ENCODE data around the gene CIC. TPM values are rescaled to one million over a fixed set of nuclear protein-coding genes. Genes with fewer than 3 reads are reported as not detected.

The CIC gene
- total RNA-seq, 6 experiments from 2014 or later, result 67.6 to 75.4 (median 73.7) TPM

DNA sequence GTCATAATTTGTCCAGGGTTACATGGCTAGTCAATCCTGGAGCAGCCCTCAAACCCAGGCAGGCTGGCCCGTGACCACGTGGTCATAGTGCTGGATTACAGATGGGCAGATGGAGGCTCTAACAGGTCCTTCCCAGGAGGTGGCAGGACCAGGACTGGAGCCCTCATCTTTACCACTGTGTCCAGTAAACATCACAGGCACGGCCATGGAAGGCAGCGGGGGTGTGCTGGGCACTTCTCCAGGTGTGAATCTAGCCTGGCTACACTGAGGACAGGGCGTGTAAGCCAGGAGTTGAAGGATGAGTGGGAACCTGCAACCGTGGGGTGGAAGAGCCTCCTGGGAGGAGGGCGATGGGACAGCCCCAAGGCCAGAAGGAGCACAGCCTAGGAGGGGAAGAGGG, 6.1 kb downstream of the CIC start:
- H3K4me3 Mint-ChIP-seq, result peak overlapping the region; percentile 69
- TF ChIP-seq, protein P1, sequence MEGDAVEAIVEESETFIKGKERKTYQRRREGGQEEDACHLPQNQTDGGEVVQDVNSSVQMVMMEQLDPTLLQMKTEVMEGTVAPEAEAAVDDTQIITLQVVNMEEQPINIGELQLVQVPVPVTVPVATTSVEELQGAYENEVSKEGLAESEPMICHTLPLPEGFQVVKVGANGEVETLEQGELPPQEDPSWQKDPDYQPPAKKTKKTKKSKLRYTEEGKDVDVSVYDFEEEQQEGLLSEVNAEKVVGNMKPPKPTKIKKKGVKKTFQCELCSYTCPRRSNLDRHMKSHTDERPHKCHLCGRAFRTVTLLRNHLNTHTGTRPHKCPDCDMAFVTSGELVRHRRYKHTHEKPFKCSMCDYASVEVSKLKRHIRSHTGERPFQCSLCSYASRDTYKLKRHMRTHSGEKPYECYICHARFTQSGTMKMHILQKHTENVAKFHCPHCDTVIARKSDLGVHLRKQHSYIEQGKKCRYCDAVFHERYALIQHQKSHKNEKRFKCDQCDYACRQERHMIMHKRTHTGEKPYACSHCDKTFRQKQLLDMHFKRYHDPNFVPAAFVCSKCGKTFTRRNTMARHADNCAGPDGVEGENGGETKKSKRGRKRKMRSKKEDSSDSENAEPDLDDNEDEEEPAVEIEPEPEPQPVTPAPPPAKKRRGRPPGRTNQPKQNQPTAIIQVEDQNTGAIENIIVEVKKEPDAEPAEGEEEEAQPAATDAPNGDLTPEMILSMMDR (IDR thresholded peaks at IDR 0.05), result no peak
- no peak for DNase-seq
- H3K27ac Mint-ChIP-seq, result peak overlapping the region; percentile 65
- peaks cover 12% of the 10 kb centered on the region for H3K27me3 Mint-ChIP-seq (ENCODE audit: insufficient read depth)
- no peaks in the 10 kb centered on the region for H3K9me3 Mint-ChIP-seq
- H3K4me1 Mint-ChIP-seq (ENCODE audit: low read depth), result peaks cover 67% of the 10 kb centered on the region
- peaks cover 25% of the 10 kb centered on the region for H3K36me3 Mint-ChIP-seq (ENCODE audit: low read depth)

DNA sequence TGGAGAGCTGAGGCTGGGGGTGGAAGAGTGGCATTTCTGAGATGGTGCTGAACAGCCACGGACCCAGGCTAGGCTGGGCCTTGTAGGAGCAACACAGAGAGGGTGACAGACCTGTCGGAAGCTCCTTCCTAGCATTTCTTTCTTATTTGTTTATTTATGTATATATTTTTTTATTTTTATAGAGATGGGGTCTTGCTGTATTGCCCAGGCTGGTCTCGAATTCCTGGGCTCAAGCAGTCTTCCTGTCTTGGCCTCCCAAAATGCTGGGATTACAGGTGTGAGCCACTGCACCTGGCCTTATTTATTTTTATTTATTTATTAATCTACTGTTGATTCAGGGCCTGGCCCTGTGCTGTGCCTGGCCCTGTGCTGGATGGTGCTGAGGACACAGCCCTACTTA, 6.5 kb downstream of the CIC start:
- Mint-ChIP-seq H3K9me3 (no peaks in the 10 kb centered on the region), H3K27ac (peak overlapping the region; percentile 65; the same call in 1 of the 2 replicates), H3K4me3 (peak overlapping the region; percentile 69; the same call in 1 of the 2 replicates), H3K36me3 (ENCODE audit: low read depth) (peaks cover 25% of the 10 kb centered on the region), H3K27me3 (ENCODE audit: insufficient read depth) (peaks cover 10% of the 10 kb centered on the region), H3K4me1 (ENCODE audit: low read depth) (peaks cover 63% of the 10 kb centered on the region)
- TF ChIP-seq, protein P1 (IDR thresholded peaks at IDR 0.05), result no peak
- DNase-seq, result no peak

DNA sequence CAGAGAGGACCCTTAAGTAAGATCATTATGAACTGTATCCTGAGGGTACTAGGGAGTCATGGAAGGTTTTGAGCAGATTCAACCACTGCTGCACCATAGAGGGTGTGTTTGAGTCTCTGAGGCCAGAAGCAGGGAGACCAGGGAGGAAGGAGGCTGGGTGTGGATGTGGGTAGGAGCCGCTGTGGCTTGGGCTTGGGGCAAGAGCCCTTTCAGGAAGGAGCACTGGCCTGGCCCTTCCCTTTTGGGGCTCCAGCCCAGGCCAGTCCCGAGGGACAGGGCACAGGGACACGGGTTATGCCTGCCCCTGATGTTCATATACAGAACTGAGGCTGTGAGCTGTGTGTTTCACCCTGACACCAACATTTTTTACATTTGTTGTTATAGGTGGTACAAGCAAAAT, 7.2 kb downstream of the CIC start:
- Mint-ChIP-seq H3K4me3 (peak overlapping the region; percentile 0; the same call in 1 of the 2 replicates), H3K27me3 (ENCODE audit: insufficient read depth) (peaks cover 8% of the 10 kb centered on the region), H3K27ac (peak overlapping the region; percentile 47), H3K9me3 (no peaks in the 10 kb centered on the region), H3K4me1 (ENCODE audit: low read depth) (peaks cover 55% of the 10 kb centered on the region), H3K36me3 (ENCODE audit: low read depth) (peaks cover 23% of the 10 kb centered on the region)
- DNase-seq, result no peak
- TF ChIP-seq, protein P1 (IDR thresholded peaks at IDR 0.05), result no peak

DNA sequence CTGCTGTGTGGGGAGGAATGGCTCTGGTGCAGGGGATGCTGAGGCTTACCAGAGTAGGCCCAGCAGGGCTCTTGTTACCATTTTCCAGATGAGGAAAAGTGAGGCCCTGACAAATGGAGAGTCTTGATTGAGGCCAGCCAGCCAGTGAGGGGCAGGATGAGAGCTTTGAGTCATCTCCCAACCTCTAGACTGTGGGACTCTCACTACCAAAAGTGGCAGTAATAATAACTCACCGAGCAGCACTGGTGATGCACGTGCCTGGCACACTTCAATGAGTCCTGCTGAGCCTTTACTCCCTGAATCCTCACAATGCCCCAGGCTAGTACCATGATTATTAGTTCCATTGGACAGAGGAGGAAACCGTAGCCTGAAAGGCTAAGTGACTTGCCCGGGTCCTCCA, 7.8 kb downstream of the CIC start:
- Mint-ChIP-seq H3K9me3 (no peaks in the 10 kb centered on the region), H3K4me3 (no peak overlapping the region), H3K27me3 (ENCODE audit: insufficient read depth) (peaks cover 9% of the 10 kb centered on the region), H3K4me1 (ENCODE audit: low read depth) (peaks cover 52% of the 10 kb centered on the region), H3K36me3 (ENCODE audit: low read depth) (peaks cover 20% of the 10 kb centered on the region), H3K27ac (peak overlapping the region; percentile 47)
- DNase-seq, result peak; percentile 73
- TF ChIP-seq, protein P1 (IDR thresholded peaks at IDR 0.05), result no peak

DNA sequence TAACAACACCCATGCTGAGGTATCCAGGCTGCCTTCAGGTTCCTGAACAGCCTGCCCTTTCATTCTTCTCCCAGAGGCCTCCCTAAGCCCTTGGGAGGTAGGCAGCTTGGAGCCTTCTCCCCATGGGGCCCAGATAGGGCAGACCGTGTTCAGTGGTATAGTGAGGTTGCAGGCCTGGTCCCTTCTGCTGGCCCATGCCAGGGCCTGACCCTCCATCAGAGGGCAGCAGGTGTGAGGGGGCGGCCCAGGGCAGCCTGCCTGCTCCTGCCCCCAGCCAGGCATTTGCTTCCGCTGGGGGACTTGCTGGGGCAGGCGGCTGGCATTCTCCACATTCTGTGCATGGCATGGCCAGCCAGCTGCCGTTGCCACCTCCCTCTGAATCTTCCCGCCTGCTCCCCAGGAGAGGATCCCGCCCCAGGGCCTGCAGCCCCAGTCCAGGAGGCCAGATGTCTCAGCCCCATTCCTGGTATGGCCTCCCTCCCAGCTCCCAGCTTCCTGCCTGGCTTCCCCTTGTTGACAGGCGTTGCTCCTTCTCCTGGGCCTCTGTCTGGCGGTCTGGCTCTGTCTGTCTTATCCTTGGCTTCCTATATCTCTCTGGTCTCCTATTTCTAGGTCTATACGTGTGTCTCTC, 8.9 kb downstream of the CIC start:
- Mint-ChIP-seq H3K4me3 (peak overlapping the region; percentile 93), H3K9me3 (no peaks in the 10 kb centered on the region), H3K4me1 (ENCODE audit: low read depth) (peaks cover 52% of the 10 kb centered on the region), H3K36me3 (ENCODE audit: low read depth) (peaks cover 20% of the 10 kb centered on the region), H3K27ac (peak overlapping the region; percentile 94), H3K27me3 (ENCODE audit: insufficient read depth) (peaks cover 9% of the 10 kb centered on the region)
- DNase-seq, result peak; percentile 59
- TF ChIP-seq, protein P1 (IDR thresholded peaks at IDR 0.05), result peak; percentile 21; the same call in 1 of the 2 replicates
